ENCODE measurements around the gene ANKRD39. TPM values are rescaled to one million over a fixed set of nuclear protein-coding genes. Genes with fewer than 3 reads are reported as not detected.
A peak's percentile ranks its signal among the peaks of the same experiment; 100 is the strongest.

Gene ANKRD39
- total and polyA plus RNA-seq, 9 of the 15 experiments (the other 6 are each of a cell fraction or from before 2014, with no cell fraction given): 8.2 to 33.1 (median 23.8) TPM

GRCh38 chr2:96809951-96810782, 47.6 kb downstream of the ANKRD39 start (continued):
- TF ChIP-seq ZBTB11 (CRISPR knock-in tag; IDR thresholded peaks at IDR 0.05) (peak in 1 of 3 experiments; percentile 41; a peak in 1 of 6 replicates), ZNF274 (IDR thresholded peaks at IDR 0.05; ENCODE audit: borderline replicate concordance, low read depth, low read length) (no peak), ESRRB (CRISPR knock-in tag; IDR thresholded peaks at IDR 0.05; ENCODE audit: borderline replicate concordance) (no peak), CREB5 (CRISPR knock-in tag; IDR thresholded peaks at IDR 0.05) (no peak), ZEB2 (IDR thresholded peaks at IDR 0.05) (peak; percentile 56; the same call in 1 of the 2 replicates), CTBP1 (IDR thresholded peaks at IDR 0.05; ENCODE audit: borderline replicate concordance) (peak; percentile 87; the same call in 1 of the 2 replicates), IRF2 (CRISPR knock-in tag; IDR thresholded peaks at IDR 0.05) (no peak), KDM1A (IDR thresholded peaks at IDR 0.05) (peak in 1 of 2 experiments; percentile 16; a peak in 1 of 4 replicates), SLC30A9 (CRISPR knock-in tag; IDR thresholded peaks at IDR 0.05) (no peak), POLR2AphosphoS5 (IDR thresholded peaks at IDR 0.05; ENCODE audit: control insufficient read depth, insufficient read depth, low read depth, low read length) (peak; percentile 71; the same call in 1 of the 2 replicates), NCOR1 (IDR thresholded peaks at IDR 0.05) (peak; percentile 73), UBTF (IDR thresholded peaks at IDR 0.05; ENCODE audit: borderline replicate concordance in 1 of 2, low read depth in 2 of 2, low read length in 2 of 2) (no peak), ZNF445 (CRISPR knock-in tag; IDR thresholded peaks at IDR 0.05; ENCODE audit: low read depth) (no peak), NFIC (IDR thresholded peaks at IDR 0.05) (peak; percentile 63; the same call in 1 of the 2 replicates), ZNF511 (CRISPR knock-in tag; IDR thresholded peaks at IDR 0.05) (no peak)

All from K562 (cell line).